ENCODE measurements around the gene PIK3R2. TPM values are rescaled to one million over a fixed set of nuclear protein-coding genes. Genes with fewer than 3 reads are reported as not detected.
A peak's percentile ranks its signal among the peaks of the same experiment; 100 is the strongest.

Gene PIK3R2
- total and polyA plus RNA-seq, 2 of the 13 experiments (the other 11 are each of a cell fraction or from before 2014, with no cell fraction given) = 18.6 to 25.3 TPM

GRCh38 chr19:18135712-18136584 lies 17.0 kb upstream of the PIK3R2 start (continued):
- no peak for TF ChIP-seq TERF1 (CRISPR knock-in tag; IDR thresholded peaks at IDR 0.05)
- TF ChIP-seq SOX6 (IDR thresholded peaks at IDR 0.05) = no peak
- TF ChIP-seq SOX6 (CRISPR knock-in tag; IDR thresholded peaks at IDR 0.05) = peak; percentile 33; the same call in 1 of the 2 replicates
- no peak for TF ChIP-seq ZNF432 (CRISPR knock-in tag; IDR thresholded peaks at IDR 0.05; ENCODE audit: borderline replicate concordance)
- TF ChIP-seq MLXIP (CRISPR knock-in tag; IDR thresholded peaks at IDR 0.05; ENCODE audit: borderline replicate concordance) = peak; percentile 97
- peak; percentile 78; the same call in 1 of the 2 replicates for TF ChIP-seq KDM1A (CRISPR knock-in tag; IDR thresholded peaks at IDR 0.05)
- peak; percentile 85 for TF ChIP-seq PHF21A (CRISPR knock-in tag; IDR thresholded peaks at IDR 0.05)
- peak; percentile 81; the same call in 1 of the 2 replicates for TF ChIP-seq ZNF44 (CRISPR knock-in tag; IDR thresholded peaks at IDR 0.05)
- TF ChIP-seq SAFB2 (CRISPR knock-in tag; IDR thresholded peaks at IDR 0.05; ENCODE audit: borderline replicate concordance, low read depth) = no peak
- no peak for TF ChIP-seq HBP1 (CRISPR knock-in tag; IDR thresholded peaks at IDR 0.05; ENCODE audit: low read depth)
- peak; percentile 58; the same call in 1 of the 2 replicates for TF ChIP-seq ZNF263 (CRISPR knock-in tag; IDR thresholded peaks at IDR 0.05)
- peak; percentile 98 for TF ChIP-seq TFE3 (CRISPR knock-in tag; IDR thresholded peaks at IDR 0.05)
- no peak for TF ChIP-seq HHEX (CRISPR knock-in tag; IDR thresholded peaks at IDR 0.05)
- peak; percentile 76; the same call in 1 of the 2 replicates for TF ChIP-seq YEATS4 (CRISPR knock-in tag; IDR thresholded peaks at IDR 0.05; ENCODE audit: borderline replicate concordance)
- no peak for TF ChIP-seq SMARCE1 (IDR thresholded peaks at IDR 0.05; ENCODE audit: borderline replicate concordance)
- no peak for TF ChIP-seq HMGXB3 (CRISPR knock-in tag; IDR thresholded peaks at IDR 0.05; ENCODE audit: borderline replicate concordance)
- TF ChIP-seq TP53 (CRISPR knock-in tag; conservative IDR thresholded peaks at IDR 0.05) = 0 out of 2 replicates have a peak, but pooled peaks have one; percentile 43
